Measurements from ENCODE around the gene CPNE9. TPM values are rescaled to one million over a fixed set of nuclear protein-coding genes. Genes with fewer than 3 reads are reported as not detected.

CPNE9 gene
- polyA plus RNA-seq, 1 of the 3 experiments (the other 2 are of a cell fraction), result 0.03 TPM

DNA sequence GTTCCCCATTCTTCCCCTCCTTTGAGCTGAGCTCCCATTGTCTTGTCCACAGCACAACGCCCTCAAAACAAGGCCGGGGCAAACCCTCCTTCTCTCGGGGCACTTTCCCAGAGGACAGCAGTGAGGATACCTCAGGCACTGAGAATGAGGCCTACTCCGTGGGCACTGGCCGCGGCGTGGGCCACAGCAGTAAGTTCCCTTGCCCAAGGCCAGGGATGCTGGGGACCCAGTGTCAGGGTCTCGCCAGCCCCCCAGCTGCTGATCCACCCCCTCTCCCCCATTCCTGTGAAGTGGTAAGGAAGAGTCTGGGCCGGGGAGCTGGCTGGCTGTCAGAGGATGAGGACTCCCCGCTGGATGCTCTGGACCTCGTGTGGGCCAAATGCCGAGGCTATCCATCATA is 41.9 kb downstream of the CPNE9 start:
- no peak overlapping the region for H3K9ac ChIP-seq
- ChIA-PET CTCF (no interaction called here), POLR2A (interaction anchor here (1.0 kb wide), 1 partner anchor 14 kb away, joined by 3 read pairs; the partner anchor contains the start of gene BRPF1)
- no peaks in the 10 kb centered on the region for H3K9me2 ChIP-seq
- DNase-seq, result no peak
- H3K9me3 ChIP-seq, result no peaks in the 10 kb centered on the region
- H2AFZ ChIP-seq (ENCODE audit: low read depth), result no peak overlapping the region
- no peaks in the 10 kb centered on the region for H4K20me1 ChIP-seq (ENCODE audit: insufficient read depth)
- H3K36me3 ChIP-seq (replicated peaks in 1 of 2; ENCODE audit: control insufficient read depth in 1 of 2, insufficient read depth in 2 of 2, low read length in 1 of 2), result peaks cover 43 to 74% of the 10 kb centered on the region in 2 experiments
- H3K4me1 ChIP-seq (ENCODE audit: control insufficient read depth in 1 of 2, insufficient read depth in 2 of 2, low read depth in 1 of 2, low read length in 1 of 2), result peaks cover 5 to 24% of the 10 kb centered on the region in 2 experiments
- no peaks in the 10 kb centered on the region for H3K27me3 ChIP-seq (ENCODE audit: insufficient read depth)
- 77% methylated on average over 6 of the region's 12 CpGs for WGBS (ENCODE audit: low lambda C conversion rate)
- no peak overlapping the region for H3K4me3 ChIP-seq (ENCODE audit: low read depth in 2 of 2, low read length in 1 of 2)
- peak overlapping the region in 1 of 2 experiments; percentile 55; a peak in 2 of 4 replicates for H3K27ac ChIP-seq (ENCODE audit: low read depth in 2 of 2, low read length in 1 of 2)
- H3K4me2 ChIP-seq, result no peak overlapping the region
- TF ChIP-seq, protein P1, sequence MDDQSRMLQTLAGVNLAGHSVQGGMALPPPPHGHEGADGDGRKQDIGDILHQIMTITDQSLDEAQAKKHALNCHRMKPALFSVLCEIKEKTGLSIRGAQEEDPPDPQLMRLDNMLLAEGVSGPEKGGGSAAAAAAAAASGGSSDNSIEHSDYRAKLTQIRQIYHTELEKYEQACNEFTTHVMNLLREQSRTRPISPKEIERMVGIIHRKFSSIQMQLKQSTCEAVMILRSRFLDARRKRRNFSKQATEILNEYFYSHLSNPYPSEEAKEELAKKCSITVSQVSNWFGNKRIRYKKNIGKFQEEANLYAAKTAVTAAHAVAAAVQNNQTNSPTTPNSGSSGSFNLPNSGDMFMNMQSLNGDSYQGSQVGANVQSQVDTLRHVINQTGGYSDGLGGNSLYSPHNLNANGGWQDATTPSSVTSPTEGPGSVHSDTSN (IDR thresholded peaks at IDR 0.05), result no peak
- TF ChIP-seq RCOR1 (IDR thresholded peaks at IDR 0.05; ENCODE audit: low read length) (no peak), RAD21 (IDR thresholded peaks at IDR 0.05; ENCODE audit: low read length) (no peak), SIN3A (IDR thresholded peaks at IDR 0.05; ENCODE audit: borderline replicate concordance, low read depth, low read length) (no peak), CTCF (IDR thresholded peaks at IDR 0.05) (no peak), RFX5 (IDR thresholded peaks at IDR 0.05; ENCODE audit: low read length) (no peak), TAF1 (IDR thresholded peaks at IDR 0.05; ENCODE audit: borderline replicate concordance, low read depth, low read length) (no peak), EZH2phosphoT487 (IDR thresholded peaks at IDR 0.05; ENCODE audit: borderline replicate concordance, low read depth) (no peak), FOXM1 (IDR thresholded peaks at IDR 0.05; ENCODE audit: low read depth) (no peak), YY1 (IDR thresholded peaks at IDR 0.05; ENCODE audit: low read depth) (no peak), ELF1 (IDR thresholded peaks at IDR 0.05) (no peak)
- TF ChIP-seq, protein P2, sequence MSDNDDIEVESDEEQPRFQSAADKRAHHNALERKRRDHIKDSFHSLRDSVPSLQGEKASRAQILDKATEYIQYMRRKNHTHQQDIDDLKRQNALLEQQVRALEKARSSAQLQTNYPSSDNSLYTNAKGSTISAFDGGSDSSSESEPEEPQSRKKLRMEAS (IDR thresholded peaks at IDR 0.05; ENCODE audit: low read depth), result no peak
- TF ChIP-seq, protein P3, sequence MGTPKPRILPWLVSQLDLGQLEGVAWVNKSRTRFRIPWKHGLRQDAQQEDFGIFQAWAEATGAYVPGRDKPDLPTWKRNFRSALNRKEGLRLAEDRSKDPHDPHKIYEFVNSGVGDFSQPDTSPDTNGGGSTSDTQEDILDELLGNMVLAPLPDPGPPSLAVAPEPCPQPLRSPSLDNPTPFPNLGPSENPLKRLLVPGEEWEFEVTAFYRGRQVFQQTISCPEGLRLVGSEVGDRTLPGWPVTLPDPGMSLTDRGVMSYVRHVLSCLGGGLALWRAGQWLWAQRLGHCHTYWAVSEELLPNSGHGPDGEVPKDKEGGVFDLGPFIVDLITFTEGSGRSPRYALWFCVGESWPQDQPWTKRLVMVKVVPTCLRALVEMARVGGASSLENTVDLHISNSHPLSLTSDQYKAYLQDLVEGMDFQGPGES (IDR thresholded peaks at IDR 0.05; ENCODE audit: low read depth, low read length), result no peak
- peaks cover 13% of the 10 kb centered on the region; the same call in 1 of the 2 replicates for H3K79me2 ChIP-seq (ENCODE audit: insufficient read depth)
- peaks cover 39% of the 10 kb centered on the region for H3F3A ChIP-seq (replicated peaks; ENCODE audit: insufficient read depth)

- 38% methylated on average over 5 of the region's 5 CpGs for WGBS (ENCODE audit: low lambda C conversion rate)
- H3K9me2 ChIP-seq, result no peaks in the 10 kb centered on the region
- H3F3A ChIP-seq (replicated peaks; ENCODE audit: insufficient read depth), result peaks cover 39% of the 10 kb centered on the region
- ChIA-PET POLR2A (no interaction called here), CTCF (no interaction called here)
- H3K9ac ChIP-seq, result no peak overlapping the region
- no peaks in the 10 kb centered on the region for H3K9me3 ChIP-seq
- no peak overlapping the region for H2AFZ ChIP-seq (ENCODE audit: low read depth)
- H3K4me1 ChIP-seq (ENCODE audit: control insufficient read depth in 1 of 2, insufficient read depth in 2 of 2, low read depth in 1 of 2, low read length in 1 of 2), result peaks cover 12 to 24% of the 10 kb centered on the region in 2 experiments
- no peak overlapping the region for H3K4me3 ChIP-seq (ENCODE audit: low read depth in 2 of 2, low read length in 1 of 2)
- peaks cover 43 to 66% of the 10 kb centered on the region in 2 experiments for H3K36me3 ChIP-seq (replicated peaks in 1 of 2; ENCODE audit: control insufficient read depth in 1 of 2, insufficient read depth in 2 of 2, low read length in 1 of 2)
- H3K27ac ChIP-seq (ENCODE audit: low read depth in 2 of 2, low read length in 1 of 2), result peak overlapping the region; percentile 40 to 55; a peak in 3 of 4 replicates
- H3K4me2 ChIP-seq, result peak overlapping the region; percentile 30; the same call in 1 of the 2 replicates
- H3K27me3 ChIP-seq (ENCODE audit: insufficient read depth), result no peaks in the 10 kb centered on the region
- no peaks in the 10 kb centered on the region for H4K20me1 ChIP-seq (ENCODE audit: insufficient read depth)
- peaks cover 21% of the 10 kb centered on the region for H3K79me2 ChIP-seq (ENCODE audit: insufficient read depth)
- DNase-seq, result no peak
- peak; percentile 28; the same call in 1 of the 2 replicates for TF ChIP-seq POLR2AphosphoS5 (IDR thresholded peaks at IDR 0.05; ENCODE audit: low read depth, low read length)
- TF ChIP-seq, protein P2 (IDR thresholded peaks at IDR 0.05; ENCODE audit: low read depth), result peak; percentile 74
- no peak for TF ChIP-seq SMC3 (IDR thresholded peaks at IDR 0.05; ENCODE audit: low read depth, low read length)
- TF ChIP-seq GABPA (IDR thresholded peaks at IDR 0.05; ENCODE audit: low read depth), result no peak
- TF ChIP-seq, protein P4, sequence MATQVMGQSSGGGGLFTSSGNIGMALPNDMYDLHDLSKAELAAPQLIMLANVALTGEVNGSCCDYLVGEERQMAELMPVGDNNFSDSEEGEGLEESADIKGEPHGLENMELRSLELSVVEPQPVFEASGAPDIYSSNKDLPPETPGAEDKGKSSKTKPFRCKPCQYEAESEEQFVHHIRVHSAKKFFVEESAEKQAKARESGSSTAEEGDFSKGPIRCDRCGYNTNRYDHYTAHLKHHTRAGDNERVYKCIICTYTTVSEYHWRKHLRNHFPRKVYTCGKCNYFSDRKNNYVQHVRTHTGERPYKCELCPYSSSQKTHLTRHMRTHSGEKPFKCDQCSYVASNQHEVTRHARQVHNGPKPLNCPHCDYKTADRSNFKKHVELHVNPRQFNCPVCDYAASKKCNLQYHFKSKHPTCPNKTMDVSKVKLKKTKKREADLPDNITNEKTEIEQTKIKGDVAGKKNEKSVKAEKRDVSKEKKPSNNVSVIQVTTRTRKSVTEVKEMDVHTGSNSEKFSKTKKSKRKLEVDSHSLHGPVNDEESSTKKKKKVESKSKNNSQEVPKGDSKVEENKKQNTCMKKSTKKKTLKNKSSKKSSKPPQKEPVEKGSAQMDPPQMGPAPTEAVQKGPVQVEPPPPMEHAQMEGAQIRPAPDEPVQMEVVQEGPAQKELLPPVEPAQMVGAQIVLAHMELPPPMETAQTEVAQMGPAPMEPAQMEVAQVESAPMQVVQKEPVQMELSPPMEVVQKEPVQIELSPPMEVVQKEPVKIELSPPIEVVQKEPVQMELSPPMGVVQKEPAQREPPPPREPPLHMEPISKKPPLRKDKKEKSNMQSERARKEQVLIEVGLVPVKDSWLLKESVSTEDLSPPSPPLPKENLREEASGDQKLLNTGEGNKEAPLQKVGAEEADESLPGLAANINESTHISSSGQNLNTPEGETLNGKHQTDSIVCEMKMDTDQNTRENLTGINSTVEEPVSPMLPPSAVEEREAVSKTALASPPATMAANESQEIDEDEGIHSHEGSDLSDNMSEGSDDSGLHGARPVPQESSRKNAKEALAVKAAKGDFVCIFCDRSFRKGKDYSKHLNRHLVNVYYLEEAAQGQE (IDR thresholded peaks at IDR 0.05; ENCODE audit: low read depth, low read length), result no peak
- TF ChIP-seq TAF1 (IDR thresholded peaks at IDR 0.05; ENCODE audit: borderline replicate concordance, low read depth, low read length), result no peak
- peak; percentile 78 for TF ChIP-seq JUND (IDR thresholded peaks at IDR 0.05)
- TF ChIP-seq, protein P1 (IDR thresholded peaks at IDR 0.05), result peak; percentile 57
- no peak for TF ChIP-seq YY1 (IDR thresholded peaks at IDR 0.05; ENCODE audit: low read depth)
These were observed 42.7 kb downstream of the CPNE9 start for GRCh38 chr3:9746330-9746729.
